Measurements from ENCODE around the gene IL1R1. TPM values are rescaled to one million over a fixed set of nuclear protein-coding genes. Genes with fewer than 3 reads are reported as not detected.

IL1R1 gene
- polyA plus RNA-seq, 3 donors: 1.8 to 2.7 (median 2.6) TPM

DNA sequence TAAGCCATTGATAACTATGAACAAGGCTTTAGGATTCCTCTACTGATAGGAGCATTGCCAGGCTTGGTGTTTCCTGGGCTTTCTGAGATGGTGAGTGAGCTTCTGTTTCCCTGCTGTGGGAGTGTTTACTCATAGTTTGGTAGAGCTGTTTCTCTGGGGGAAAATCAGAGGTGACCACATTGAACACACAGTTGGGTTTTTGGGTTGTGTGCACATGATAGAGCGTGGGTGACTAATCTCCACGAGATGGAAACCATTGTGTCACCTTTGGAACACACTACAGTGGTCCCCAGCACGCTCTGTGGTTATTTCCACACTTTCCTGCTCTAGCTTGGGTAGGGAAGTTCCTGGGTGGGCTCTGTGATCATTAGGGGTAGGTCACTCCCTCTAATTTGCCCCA lies 5.4 kb downstream of the IL1R1 start:
- H4K20me1 ChIP-seq (ENCODE audit: insufficient read depth, low read length): no peaks in the 10 kb centered on the region
- H3K27me3 Mint-ChIP-seq (ENCODE audit: low read depth in 3 of 3): peaks cover 5 to 22% (median 10%) of the 10 kb centered on the region in 3 donors
- H3K36me3 ChIP-seq (replicated peaks in 1 of 2; ENCODE audit: control insufficient read depth in 1 of 2, insufficient read depth in 2 of 2, low read length in 2 of 2): peaks cover 0 to 4% of the 10 kb centered on the region in 2 donors
- no peak overlapping the region for H3K4me2 ChIP-seq (replicated peaks; ENCODE audit: extremely low read depth, low read length, poor library complexity, severe bottlenecking)
- peaks cover 4 to 8% of the 10 kb centered on the region in 2 donors for H3K4me1 ChIP-seq (ENCODE audit: control insufficient read depth in 1 of 2, insufficient read depth in 2 of 2, low read length in 2 of 2)
- no peak overlapping the region for H3K4me3 ChIP-seq (replicated peaks in 1 of 3; ENCODE audit: low read depth in 2 of 3, low read length in 3 of 3)
- peak overlapping the region in 4 of 7 donors; percentile 8 to 73 (median 61) for H3K27ac Mint-ChIP-seq
- H3K9me3 ChIP-seq (replicated peaks in 1 of 2; ENCODE audit: control insufficient read depth in 1 of 2, insufficient read depth in 1 of 2, low read length in 2 of 2): peaks cover 58 to 62% of the 10 kb centered on the region in 2 donors
- H3K4me3 Mint-ChIP-seq: no peak overlapping the region
- intact Hi-C loops (cut with micrococcal nuclease): no loop called here
- peaks cover 0 to 9% of the 10 kb centered on the region in 2 donors for H3K27me3 ChIP-seq (ENCODE audit: control insufficient read depth in 2 of 2, insufficient read depth in 2 of 2, low read length in 2 of 2)
- peaks cover 15 to 16% of the 10 kb centered on the region in 2 donors for H3K36me3 Mint-ChIP-seq
- peaks cover 10% of the 10 kb centered on the region for H3K4me1 Mint-ChIP-seq
- no peak overlapping the region for H3K27ac ChIP-seq (ENCODE audit: low read depth in 1 of 2, low read length in 2 of 2)
- H3K9me3 Mint-ChIP-seq: peaks cover 42 to 75% (median 65%) of the 10 kb centered on the region in 7 donors
- H2AFZ ChIP-seq (ENCODE audit: insufficient read depth, low read depth, low read length, poor library complexity, severe bottlenecking): no peak overlapping the region
- no peaks in the 10 kb centered on the region for H3K79me2 ChIP-seq (ENCODE audit: insufficient read depth, low read length)
- H3K9ac ChIP-seq (ENCODE audit: insufficient read depth, low read length, poor library complexity, severe bottlenecking): no peak overlapping the region
- peak; percentile 50 to 90 (median 69) for DNase-seq
- WGBS (ENCODE audit: insufficient coverage): 59% methylated on average over 2 of the region's 3 CpGs
- TF ChIP-seq, protein P1, sequence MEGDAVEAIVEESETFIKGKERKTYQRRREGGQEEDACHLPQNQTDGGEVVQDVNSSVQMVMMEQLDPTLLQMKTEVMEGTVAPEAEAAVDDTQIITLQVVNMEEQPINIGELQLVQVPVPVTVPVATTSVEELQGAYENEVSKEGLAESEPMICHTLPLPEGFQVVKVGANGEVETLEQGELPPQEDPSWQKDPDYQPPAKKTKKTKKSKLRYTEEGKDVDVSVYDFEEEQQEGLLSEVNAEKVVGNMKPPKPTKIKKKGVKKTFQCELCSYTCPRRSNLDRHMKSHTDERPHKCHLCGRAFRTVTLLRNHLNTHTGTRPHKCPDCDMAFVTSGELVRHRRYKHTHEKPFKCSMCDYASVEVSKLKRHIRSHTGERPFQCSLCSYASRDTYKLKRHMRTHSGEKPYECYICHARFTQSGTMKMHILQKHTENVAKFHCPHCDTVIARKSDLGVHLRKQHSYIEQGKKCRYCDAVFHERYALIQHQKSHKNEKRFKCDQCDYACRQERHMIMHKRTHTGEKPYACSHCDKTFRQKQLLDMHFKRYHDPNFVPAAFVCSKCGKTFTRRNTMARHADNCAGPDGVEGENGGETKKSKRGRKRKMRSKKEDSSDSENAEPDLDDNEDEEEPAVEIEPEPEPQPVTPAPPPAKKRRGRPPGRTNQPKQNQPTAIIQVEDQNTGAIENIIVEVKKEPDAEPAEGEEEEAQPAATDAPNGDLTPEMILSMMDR (IDR thresholded peaks at IDR 0.05): no peak

GRCh38 chr2:102149243-102149642 lies 6.7 kb downstream of the IL1R1 start:
- DNase-seq: no peak
- Histone ChIP-seq H3K4me2 (replicated peaks; ENCODE audit: extremely low read depth, low read length, poor library complexity, severe bottlenecking) (no peak overlapping the region), H3K27me3 (ENCODE audit: control insufficient read depth in 2 of 2, insufficient read depth in 2 of 2, low read length in 2 of 2) (no peaks in the 10 kb centered on the region), H2AFZ (ENCODE audit: insufficient read depth, low read depth, low read length, poor library complexity, severe bottlenecking) (no peak overlapping the region), H4K20me1 (ENCODE audit: insufficient read depth, low read length) (no peaks in the 10 kb centered on the region), H3K4me1 (ENCODE audit: control insufficient read depth in 1 of 2, insufficient read depth in 2 of 2, low read length in 2 of 2) (no peaks in the 10 kb centered on the region), H3K36me3 (replicated peaks in 1 of 2; ENCODE audit: control insufficient read depth in 1 of 2, insufficient read depth in 2 of 2, low read length in 2 of 2) (peaks cover 0 to 4% of the 10 kb centered on the region in 2 donors), H3K9ac (ENCODE audit: insufficient read depth, low read length, poor library complexity, severe bottlenecking) (no peak overlapping the region), H3K9me3 (replicated peaks in 1 of 2; ENCODE audit: control insufficient read depth in 1 of 2, insufficient read depth in 1 of 2, low read length in 2 of 2) (peaks cover 52 to 53% of the 10 kb centered on the region in 2 donors), H3K79me2 (ENCODE audit: insufficient read depth, low read length) (no peaks in the 10 kb centered on the region), H3K4me3 (replicated peaks in 1 of 3; ENCODE audit: low read depth in 2 of 3, low read length in 3 of 3) (no peak overlapping the region), H3K27ac (ENCODE audit: low read depth in 1 of 2, low read length in 2 of 2) (no peak overlapping the region)
- no peak overlapping the region for H3K27ac Mint-ChIP-seq
- no CpG with 5 or more reads among the region's 2 CpGs for WGBS (ENCODE audit: insufficient coverage)
- no peak overlapping the region for H3K4me3 Mint-ChIP-seq
- peaks cover 18 to 24% of the 10 kb centered on the region in 2 donors for H3K36me3 Mint-ChIP-seq
- H3K4me1 Mint-ChIP-seq: peaks cover 5% of the 10 kb centered on the region
- peaks cover 0 to 9% (median 2%) of the 10 kb centered on the region in 3 donors for H3K27me3 Mint-ChIP-seq (ENCODE audit: low read depth in 3 of 3)
- H3K9me3 Mint-ChIP-seq: peaks cover 49 to 76% (median 60%) of the 10 kb centered on the region in 7 donors
- intact Hi-C loops (cut with micrococcal nuclease): no loop called here
- TF ChIP-seq, protein P1 (IDR thresholded peaks at IDR 0.05): no peak

Data from CD14-positive monocyte (primary cell).